Measurements from ENCODE around the gene SHROOM3.
"Not testable (repeated sequence)": the region's sequence is repeated elsewhere in the genome, so short reads cannot be mapped to it uniquely, and the experiment has no call there.

The SHROOM3 gene

DNA sequence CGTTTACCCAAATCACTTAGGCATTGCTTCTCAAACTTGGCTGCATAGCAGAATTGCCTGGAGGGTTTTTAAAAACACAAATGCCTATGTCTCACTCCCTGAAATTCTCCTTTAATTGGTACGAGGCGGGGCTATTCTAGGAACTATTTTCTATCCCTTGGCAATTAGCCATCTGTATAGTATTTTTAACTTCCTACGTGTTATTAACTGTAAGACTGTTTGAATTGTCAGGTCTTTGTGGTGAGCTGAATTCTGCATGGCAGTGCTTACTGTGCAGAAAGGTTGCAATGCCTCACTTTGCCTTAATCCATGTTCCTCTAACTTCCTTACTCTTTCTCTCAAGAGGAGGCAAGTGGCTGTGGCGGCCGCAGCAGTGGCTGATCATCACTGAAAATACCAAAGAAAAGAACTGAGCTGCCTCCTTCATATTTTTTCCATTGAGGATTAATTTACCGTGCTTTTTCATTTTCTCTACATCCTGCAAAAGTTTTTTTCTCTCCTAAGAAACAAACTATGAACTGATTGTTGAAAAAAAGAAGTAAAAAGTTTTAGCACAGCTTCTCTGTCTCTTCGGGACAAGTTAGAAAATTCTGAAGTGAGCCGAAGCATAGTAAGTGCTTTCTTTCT lies at the start of gene SHROOM3:
SHROOM3 (plus strand) TSS at position 329 of the 627 bp plus-strand sequence. CDS start 824 bp downstream, outside the sequence.
- no peak for FAIRE-seq

DNA sequence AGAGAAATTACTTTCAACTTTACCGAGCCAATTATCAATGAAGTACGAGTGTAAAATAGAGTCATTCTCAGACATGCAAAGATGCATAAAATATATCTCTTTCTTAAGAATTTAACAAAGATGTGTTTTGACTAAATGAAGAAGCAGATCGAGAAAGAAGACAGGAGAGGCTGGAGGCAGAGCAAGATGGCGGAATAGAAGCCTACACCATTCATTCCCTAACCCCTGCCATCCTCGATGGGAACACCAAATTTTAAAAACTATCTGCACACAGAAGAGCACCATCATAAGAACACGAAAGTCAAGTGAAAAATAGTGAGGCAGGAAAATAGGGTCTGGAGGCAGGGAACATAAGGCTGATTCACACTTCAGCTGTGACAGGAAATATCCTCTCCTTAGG lies 49.1 kb upstream of the SHROOM3 start:
- no peak for FAIRE-seq

DNA sequence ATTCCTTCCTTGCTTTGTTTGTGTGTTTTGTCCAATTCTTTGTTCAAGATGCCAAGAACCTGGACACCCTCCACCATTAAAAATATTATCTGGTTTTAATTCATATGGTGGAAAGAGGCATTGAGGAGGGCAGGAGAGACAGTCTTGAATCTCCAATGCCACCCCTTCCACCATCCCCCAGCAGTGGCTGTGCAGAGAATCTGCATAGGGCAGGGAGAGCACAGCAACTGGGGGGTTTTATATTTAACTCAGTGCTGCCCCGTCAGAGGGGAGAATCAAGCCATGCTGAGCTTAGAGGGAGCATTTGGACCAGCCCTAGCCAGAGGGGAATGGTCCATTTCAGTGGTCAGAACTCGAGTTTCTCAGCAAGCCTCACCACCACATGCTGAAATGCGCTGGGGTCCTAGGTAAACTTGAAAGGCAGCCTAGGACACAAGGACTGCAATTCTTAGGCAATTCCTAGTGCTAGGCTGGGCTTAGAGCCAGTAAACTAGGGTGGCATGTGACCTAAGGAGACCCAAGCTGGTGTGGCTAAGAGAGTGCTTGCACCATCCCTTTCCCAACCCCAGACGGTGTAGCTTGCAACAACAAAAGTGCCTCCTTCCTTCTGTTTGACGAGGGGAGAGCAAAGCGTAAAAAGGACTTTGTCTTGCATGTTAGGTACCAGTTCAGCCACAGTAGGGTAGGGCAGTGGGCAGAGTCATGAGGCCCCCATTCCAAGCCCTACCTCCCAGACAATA lies 48.3 kb upstream of the SHROOM3 start:
- no peak for FAIRE-seq

DNA sequence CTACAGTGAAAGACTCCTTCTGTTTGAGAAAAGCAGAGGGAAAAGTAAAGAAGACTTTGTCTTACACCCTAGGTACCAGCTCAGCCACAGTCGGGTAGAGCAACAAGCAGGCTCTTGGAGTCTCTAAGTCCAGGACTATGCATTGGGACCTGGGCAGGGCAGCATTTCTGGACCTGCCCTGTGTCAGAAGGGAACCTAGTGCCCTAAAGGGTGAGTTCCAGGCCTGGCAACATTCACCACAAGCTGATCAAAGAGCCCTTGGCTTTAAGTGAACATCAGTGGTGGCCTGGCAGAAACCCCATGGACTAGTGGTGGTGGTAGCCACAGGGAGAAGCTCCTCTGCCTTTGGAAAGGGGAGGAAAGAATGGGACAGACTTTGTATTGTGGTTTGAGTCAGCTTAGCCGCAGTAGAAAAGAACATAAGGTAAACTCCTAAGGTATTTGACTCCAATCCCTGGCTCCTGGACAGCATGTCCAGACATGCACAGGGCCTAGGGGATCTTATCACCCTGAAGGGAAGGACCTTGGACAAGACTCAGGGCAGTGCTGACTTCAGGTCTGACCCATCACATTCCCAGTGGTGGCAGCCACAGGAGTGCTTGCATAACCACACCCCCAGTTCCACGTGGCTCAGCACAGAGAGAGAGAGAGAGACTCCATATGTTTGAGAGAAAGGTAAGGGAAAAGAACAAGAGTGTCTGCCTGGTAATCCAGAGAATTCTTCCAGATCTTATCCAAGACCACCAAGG lies 46.7 kb upstream of the SHROOM3 start:
- FAIRE-seq, result no peak

DNA sequence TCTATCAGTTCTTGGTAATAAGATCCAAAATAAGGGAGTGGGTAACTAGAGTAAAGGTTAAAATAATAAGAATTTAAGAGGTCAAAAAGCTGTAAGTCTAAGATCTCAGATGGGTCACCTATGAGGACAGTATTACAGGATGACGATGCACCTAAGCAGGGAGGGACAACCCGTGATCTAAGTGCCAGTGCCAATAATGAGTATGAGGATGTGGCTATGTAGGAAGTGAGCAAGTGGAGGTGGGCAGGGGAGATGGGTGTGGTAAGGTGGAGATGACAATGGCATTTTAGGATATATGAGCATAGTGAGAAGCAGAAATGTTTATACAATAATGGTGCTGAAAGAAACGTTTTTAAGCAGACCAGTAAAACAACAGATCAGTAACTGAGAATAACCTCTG lies 33.4 kb upstream of the SHROOM3 start:
- no peak for FAIRE-seq

DNA sequence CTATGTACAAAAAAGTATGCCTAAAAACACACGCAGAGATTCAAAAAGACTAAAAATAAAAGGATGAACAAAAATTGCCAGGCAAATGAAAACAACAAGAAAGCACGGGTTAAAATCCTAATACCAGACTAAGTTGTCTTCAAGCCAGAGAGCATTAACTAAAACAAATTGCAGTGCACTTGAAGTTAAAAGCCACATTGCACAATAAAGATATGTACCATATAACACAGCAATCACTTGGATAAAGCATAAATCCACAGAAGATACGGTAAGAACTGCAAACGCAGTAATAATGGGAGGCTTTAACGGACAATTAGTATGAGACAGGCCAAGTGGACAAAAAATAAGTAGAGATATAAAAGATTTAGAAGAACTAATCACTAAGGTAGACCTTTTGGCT lies 28.9 kb upstream of the SHROOM3 start:
- FAIRE-seq, result no peak

DNA sequence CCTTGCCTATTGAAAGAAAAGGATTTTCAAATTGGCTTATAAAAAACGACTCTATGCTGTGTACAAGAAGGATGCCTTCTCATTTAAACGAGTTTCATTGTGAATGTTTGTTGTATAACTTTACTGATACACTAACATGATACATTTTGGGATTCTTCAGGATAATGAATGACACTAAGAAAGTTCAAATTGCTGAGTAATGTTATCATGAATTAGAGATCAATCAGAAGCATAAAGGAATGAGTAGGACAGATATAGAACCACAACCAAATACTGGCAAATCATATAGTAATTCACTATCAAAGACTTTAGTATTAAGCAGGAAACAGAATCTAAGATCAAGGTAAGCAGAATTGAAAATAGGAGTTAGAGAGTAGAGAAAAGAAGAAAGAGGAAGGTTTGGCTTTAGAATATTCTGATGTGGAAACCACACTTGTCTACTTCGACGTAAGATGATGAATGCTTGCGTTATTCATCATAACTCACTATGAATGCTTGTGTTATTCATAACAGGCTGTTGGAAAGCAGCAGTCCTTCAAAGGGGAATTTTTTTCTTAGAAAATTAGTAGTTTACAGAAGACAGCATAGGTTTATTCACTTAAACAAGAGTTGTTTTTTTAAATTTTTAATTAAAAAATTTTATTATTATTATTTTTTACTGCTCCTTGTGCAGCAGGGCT lies 27.4 kb upstream of the SHROOM3 start:
- FAIRE-seq, result no peak

DNA sequence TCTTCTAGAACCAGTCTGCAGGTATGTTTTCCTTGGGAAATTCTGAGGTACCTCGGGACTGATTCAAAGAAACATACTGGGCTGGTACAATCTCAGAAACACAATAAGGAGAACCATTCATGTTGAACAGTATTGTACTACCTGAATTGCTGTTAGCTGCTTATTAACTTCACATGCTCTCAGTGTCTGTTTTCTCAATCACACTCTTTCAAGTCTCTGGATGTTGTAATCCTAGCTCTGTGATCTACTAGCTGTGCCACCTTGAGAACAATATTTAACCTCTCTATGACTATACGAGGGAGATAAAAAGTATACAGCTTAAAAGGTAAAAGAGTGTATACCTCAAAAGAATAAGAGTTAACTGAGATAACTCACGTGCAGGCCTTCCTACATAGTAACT lies 24.4 kb upstream of the SHROOM3 start:
- FAIRE-seq, result no peak

DNA sequence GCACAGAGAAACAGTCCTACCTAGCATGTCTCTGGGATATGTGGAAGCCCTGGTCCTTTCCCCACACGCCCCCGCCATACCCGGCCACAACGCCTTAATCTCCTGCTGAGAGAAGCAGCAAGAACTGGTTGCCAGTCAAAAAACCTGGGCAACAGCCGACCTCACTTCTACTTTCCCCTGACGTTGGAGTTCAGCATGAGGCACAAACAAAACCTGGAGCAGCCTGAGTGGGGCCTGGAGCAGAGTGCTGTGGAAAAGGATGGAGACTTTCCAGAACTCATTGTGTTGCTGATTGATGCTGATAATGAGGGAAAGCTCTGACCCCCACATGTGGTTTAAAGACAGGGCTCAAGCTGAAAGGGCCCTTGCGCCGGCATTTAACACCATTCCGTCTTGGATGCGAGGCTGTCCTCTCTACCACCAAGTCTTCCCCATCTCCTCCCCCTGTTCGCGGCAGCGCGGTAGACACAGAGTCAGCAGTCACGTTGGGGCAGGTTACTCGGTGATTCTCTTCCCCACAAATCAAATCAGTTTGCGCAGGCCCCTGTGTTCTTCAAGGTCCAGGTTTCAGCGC lies 14.8 kb upstream of the SHROOM3 start:
- FAIRE-seq, result no peak

DNA sequence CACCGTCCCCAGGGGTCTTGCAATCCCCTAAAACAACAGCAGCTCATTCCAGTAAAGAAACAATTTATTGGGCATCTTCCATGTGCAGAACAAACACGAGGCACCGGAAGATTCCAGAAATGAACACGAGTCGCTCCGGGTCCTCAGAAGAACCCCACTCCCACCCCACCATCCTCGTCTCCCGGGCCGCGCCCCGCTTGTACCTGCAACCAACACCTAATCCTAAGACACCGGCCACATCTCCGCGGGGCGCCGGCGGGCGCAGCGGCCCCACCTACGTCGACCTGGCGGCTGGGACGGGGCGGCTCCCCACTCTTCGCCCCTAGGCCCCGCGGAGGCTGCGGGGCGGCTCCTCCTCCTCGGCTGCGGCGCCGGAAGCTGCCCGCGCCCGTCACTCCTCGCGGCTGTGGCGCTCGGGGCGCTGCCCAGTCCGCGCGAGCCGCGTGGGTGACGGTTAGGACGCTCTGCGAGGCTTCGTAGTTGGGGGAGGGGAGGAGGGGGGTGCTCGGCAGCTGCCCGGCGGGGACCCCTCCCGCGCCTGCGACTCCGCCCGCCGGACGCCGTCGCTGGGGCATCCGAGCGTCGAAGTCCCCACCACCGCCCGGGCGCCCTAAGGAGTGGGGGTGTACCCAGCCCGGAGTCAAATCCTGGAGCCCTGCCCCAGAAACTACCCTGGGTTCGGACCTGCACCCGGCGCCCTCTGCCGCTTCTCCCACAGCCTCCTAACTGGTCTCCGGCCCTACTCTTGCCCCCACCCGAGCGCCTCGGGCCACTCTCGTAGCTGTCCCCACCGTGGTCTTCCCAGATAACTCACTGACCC lies 14.1 kb upstream of the SHROOM3 start, which contains the start of gene CCDC158:
CCDC158 (minus strand) TSS at position 380 of the 820 bp plus-strand sequence. CDS start 17,934 bp downstream, outside the sequence.
- no peak for FAIRE-seq

DNA sequence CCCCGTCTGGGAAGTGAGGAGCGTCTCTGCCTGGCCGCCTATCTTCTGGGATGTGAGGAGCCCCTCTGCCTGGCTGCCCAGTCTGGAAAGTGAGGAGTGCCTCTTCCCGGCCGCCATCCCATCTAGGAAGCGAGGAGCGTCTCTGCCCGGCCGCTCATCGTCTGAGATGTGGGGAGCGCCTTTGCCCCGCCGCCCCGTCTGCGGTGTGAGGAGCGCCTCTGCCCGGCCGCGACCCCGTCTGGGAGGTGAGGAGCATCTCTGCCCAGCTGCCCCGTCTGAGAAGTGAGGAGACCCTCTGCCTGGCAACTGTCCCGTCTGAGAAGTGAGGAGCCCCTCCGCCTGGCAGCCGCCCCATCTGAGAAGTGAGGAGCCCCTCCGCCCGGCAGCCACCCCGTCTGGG lies 11.9 kb upstream of the SHROOM3 start:
- FAIRE-seq, result not testable (repeated sequence)

DNA sequence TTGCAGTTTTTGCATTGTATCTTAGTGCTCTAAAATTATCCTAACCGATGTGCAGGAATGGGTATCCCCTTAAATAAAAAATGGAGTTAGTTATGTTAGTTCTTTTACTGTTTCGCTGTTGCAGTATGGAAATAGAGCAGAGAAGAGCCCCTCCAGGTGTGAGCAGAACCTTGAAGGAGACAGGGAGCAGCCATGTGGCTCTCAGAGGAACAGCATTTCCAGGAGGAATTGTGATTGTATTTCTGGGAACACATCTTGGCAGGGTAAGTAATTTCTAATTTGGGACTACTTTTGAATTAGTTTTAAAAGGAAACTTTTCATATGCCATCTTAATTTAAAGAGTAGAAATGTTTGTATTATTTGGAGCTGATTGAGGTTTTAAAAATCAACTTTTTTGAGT lies 8.8 kb upstream of the SHROOM3 start:
- no peak for FAIRE-seq

DNA sequence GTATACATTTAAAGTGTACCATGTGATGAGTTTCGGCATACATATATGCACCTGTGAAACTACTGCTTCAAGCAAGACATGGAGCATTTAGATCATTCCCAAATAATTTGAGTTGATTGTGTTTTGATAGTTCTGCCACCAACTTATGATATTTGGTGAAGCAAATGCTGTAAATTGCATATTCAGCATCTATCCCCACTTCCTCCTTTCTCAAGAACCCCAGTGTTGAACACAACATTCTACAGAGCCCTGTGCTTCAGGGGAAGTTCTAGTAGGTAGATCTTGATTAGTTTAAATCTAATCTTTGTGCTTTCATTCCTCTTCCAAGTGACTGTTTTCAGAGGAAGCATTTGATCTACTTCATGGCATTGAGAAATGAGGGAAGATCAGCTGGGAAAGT lies 5.4 kb upstream of the SHROOM3 start:
- FAIRE-seq, result no peak

DNA sequence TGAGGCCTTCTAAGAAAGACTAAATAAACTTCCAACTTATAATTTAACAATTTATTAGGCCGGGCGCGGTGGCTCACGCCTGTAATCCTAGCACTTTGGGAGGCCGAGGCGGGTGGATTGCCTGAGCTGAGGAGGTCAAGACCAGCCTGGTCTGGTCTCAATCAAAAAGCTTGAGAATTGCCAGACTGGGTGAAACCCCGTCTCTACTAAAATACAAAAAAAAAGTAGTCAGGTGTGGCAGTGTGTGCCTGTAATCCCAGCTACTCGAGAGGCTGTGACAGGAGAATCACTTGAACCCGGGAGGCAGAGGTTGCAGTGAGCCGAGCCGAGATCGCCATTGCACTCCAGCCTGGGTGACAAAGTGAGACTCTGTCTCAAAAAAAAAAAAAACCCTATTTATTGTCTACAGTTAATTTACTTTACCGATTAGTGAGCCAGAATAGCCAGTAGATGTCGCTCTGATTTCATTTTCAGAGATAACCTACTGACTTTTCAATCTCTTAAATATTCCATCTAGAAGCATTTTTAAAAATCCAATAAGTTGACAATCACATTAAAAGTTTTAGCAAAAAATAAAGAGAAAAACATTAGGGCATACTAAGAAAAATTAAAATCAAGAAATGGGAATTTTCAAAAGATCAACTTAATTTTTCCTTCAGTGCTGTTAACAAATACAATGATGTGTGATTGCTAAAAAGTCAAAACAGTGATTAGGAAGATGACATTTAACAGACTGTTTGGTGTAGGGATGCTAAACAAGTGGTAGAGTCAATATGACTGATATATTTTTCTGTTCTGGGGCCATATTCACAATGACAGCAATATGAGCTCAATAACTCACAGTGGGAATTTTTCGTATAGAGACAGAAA lies 4.3 kb upstream of the SHROOM3 start:
- peak; percentile 96 for FAIRE-seq

DNA sequence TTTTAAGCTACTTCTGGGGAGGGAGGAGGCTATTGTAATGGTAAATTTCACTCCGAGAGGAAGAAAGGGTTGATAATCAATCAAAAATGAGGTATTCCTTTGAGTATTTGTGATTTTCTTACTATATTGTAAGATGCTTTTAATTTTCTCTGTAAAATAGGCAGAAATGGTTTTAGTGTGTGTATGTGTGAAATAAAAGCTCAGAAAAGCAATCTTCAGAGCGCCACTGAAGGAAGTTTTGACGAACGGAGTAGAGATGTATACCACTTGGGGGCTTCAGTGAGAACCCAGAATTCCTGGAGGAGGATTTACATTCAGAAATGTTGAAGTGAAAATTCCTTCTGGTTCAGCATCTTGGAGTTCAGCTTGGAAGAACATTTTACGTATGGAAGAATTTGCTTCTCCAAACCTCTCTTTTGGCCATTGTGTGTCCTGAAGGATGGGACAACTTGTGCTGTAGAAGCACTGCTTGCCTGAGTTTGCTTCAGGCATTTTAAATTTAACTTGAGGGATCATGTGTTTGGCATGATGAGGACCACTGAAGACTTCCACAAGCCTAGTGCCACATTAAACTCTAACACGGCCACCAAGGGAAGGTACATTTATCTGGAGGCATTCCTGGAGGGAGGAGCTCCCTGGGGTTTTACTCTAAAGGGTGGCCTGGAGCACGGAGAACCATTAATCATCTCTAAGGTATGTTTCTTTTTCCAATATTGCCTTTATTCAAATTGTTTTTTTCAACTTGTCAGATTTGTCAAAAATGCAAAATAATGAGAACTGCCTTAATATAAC lies 695 bp downstream of the SHROOM3 start:
- FAIRE-seq, result no peak

DNA sequence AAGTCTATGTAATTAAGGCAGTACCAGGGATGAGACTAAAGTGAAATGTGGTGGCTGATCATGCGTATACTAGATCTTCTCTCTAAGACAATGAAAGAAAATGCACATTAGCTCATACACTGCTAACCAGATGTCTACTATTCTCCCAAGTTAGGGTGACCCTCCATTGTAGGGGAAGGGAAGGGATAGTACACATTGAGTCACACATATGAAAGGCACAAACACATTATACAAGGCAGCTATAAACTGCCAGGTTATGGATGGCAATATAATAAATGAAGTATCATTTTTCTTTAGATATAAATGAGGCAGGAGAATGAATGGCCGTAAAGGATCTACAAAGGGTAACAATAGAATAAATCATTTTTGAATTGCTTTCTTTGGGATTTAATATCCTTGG lies 4.5 kb downstream of the SHROOM3 start:
- no peak for FAIRE-seq

DNA sequence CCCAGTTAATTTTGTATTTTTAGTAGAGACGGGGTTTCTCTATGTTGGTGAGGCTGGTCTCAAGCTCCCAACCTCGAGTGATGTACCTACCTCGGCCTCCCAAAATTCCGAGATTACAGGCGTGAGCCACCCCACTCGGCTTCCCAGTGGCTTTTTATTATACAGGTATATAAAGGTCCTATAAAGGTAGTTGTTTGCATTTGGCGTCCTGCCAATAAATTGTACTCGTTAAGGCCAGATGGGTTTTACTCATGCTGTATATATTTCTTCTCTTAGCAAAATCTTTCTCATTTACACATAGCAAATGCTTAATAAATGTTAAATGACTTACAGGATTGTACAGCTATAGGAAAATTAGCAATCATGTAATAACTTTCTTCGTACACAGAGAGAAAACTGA lies 6.9 kb downstream of the SHROOM3 start:
- FAIRE-seq, result no peak

DNA sequence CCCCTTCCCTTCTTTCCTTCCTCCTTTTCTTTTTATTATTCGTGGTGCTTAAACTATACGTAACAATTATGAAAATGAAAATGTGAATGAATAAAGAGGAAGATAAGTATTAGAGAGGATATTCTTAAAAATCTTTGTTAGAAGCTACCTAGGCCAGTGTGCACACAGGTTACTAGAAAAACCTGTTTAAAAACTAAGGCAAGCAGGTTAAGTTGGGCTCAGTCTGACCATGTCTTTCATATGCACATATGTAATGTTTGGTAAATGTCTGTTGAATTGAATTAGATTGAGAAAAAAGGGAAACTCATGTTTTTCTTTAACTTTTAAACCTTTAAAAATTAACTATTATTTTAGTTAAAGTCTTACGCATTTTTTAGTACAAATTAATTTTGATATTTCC lies 7.8 kb downstream of the SHROOM3 start:
- no peak for FAIRE-seq

DNA sequence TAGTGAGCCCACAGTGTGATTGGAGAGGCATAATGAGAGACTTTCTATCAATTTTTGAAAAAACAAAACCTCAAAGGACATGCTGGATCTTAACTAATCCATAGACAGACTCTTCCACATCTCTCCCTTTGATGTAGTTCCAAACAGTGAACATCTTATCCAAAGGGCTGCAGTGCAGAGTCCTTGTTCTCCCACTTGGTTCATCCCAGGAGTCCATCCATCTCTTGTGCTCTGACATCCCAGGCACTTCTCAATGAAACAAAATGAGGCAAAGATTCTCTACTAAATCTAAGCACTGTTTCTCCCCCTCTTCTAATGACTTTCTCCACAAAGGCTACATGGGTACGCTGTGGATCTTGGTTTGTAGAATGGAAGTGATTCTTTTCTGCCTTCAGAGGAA lies 8.3 kb downstream of the SHROOM3 start:
- no peak for FAIRE-seq

DNA sequence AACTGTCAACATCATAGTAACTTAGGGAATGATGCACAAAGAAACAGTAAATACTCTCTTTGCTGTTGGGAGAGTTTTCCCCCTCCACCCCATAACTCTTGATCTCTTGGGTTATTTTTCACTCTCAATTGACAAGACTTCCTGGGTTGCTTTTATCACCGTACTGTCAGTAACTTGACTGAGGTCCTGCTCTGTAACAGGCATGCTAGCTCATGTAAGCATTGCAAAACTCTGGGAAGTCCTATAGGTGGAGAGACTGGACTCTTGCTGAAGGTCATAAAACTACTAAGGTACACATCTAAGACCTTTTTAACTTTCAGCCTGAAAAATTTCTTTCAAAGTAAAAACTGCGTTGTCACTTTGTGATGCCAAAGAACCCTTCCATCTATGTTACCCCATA lies 10.9 kb downstream of the SHROOM3 start:
- FAIRE-seq, result no peak

All from endometrium (tissue), 2 donors.